ES-I3 (cell line): ENCODE results near the gene CHAMP1.

Source experiments
- H3K36me3 ChIP-seq: 2 replicates; pipeline ENCODE4 v1.6.1; 2013; ENCODE audit warnings: mild to moderate bottlenecking, low read length, control low read depth, moderate library complexity; ENCODE audit not compliant: insufficient read depth
- H3K4me1 ChIP-seq: 2 replicates; pipeline ENCODE4 v1.6.1; 2013; ENCODE audit warnings: mild to moderate bottlenecking, control low read depth, low read length; ENCODE audit not compliant: insufficient read depth
- H3K9ac ChIP-seq: 2 replicates; pipeline ENCODE4 v1.6.1; 2013; ENCODE audit warnings: low read depth, mild to moderate bottlenecking, low read length, moderate library complexity
- H3K9me3 ChIP-seq: 2 replicates; pipeline ENCODE4 v1.6.1; 2013; ENCODE audit warnings: mild to moderate bottlenecking, low read length, moderate library complexity; ENCODE audit not compliant: control insufficient read depth, insufficient read depth

The CHAMP1 gene

GRCh38 chr13:114314074-114314912, at the start of gene CHAMP1:
CHAMP1 (plus strand) TSS chr13:114314503; CDS start chr13:114323843, 9,340 bp downstream.
- peak within 1 kb of the TSS; percentile 82 for H3K9ac ChIP-seq
- no peaks in the 10 kb centered on the region for H3K36me3 ChIP-seq
- no peaks in the 10 kb centered on the region; the same call in 1 of the 2 replicates for H3K4me1 ChIP-seq
- H3K9me3 ChIP-seq, result no peaks in the 10 kb centered on the region

- no peaks in the 10 kb centered on the region for H3K4me1 ChIP-seq
- H3K9me3 ChIP-seq, result no peaks in the 10 kb centered on the region; the same call in 1 of the 2 replicates
- H3K9ac ChIP-seq, result no peak overlapping the region
- peaks cover 53% of the 10 kb centered on the region for H3K36me3 ChIP-seq
Measured at GRCh38 chr13:114264886-114265611, 49.3 kb upstream of the CHAMP1 start.

- Histone ChIP-seq H3K4me1 (no peaks in the 10 kb centered on the region), H3K9me3 (no peaks in the 10 kb centered on the region; the same call in 1 of the 2 replicates), H3K9ac (no peak overlapping the region), H3K36me3 (peaks cover 46% of the 10 kb centered on the region)
Measured at GRCh38 chr13:114266241-114266640, 48.1 kb upstream of the CHAMP1 start.

- Histone ChIP-seq H3K9me3 (no peaks in the 10 kb centered on the region; the same call in 1 of the 2 replicates), H3K9ac (no peak overlapping the region), H3K4me1 (no peaks in the 10 kb centered on the region), H3K36me3 (peaks cover 39% of the 10 kb centered on the region)
Measured at GRCh38 chr13:114268344-114269280, 45.7 kb upstream of the CHAMP1 start.

GRCh38 chr13:114269281-114269770, 45.0 kb upstream of the CHAMP1 start:
- no peaks in the 10 kb centered on the region; the same call in 1 of the 2 replicates for H3K9me3 ChIP-seq
- no peaks in the 10 kb centered on the region for H3K4me1 ChIP-seq
- peaks cover 35% of the 10 kb centered on the region for H3K36me3 ChIP-seq
- no peak overlapping the region for H3K9ac ChIP-seq

GRCh38 chr13:114272977-114273376, 41.3 kb upstream of the CHAMP1 start:
- Histone ChIP-seq H3K36me3 (peaks cover 35% of the 10 kb centered on the region), H3K4me1 (no peaks in the 10 kb centered on the region), H3K9me3 (no peaks in the 10 kb centered on the region; the same call in 1 of the 2 replicates), H3K9ac (no peak overlapping the region)

GRCh38 chr13:114275304-114275703, 39.0 kb upstream of the CHAMP1 start:
- Histone ChIP-seq H3K36me3 (peaks cover 18% of the 10 kb centered on the region), H3K4me1 (peaks cover 1% of the 10 kb centered on the region; the same call in 1 of the 2 replicates), H3K9me3 (no peaks in the 10 kb centered on the region), H3K9ac (no peak overlapping the region)

- no peak overlapping the region for H3K9ac ChIP-seq
- H3K4me1 ChIP-seq, result peaks cover 5% of the 10 kb centered on the region; the same call in 1 of the 2 replicates
- no peaks in the 10 kb centered on the region for H3K9me3 ChIP-seq
- H3K36me3 ChIP-seq, result peaks cover 10% of the 10 kb centered on the region
Measured at GRCh38 chr13:114279146-114279545, 35.2 kb upstream of the CHAMP1 start.

- Histone ChIP-seq H3K9ac (peak overlapping the region; percentile 97; the same call in 1 of the 2 replicates), H3K36me3 (peaks cover 10% of the 10 kb centered on the region), H3K9me3 (no peaks in the 10 kb centered on the region), H3K4me1 (peaks cover 5% of the 10 kb centered on the region; the same call in 1 of the 2 replicates)
Measured at GRCh38 chr13:114279758-114280355, 34.4 kb upstream of the CHAMP1 start.

GRCh38 chr13:114281351-114282040, 32.8 kb upstream of the CHAMP1 start, which contains the start of gene UPF3A:
UPF3A (plus strand) TSS chr13:114281601; CDS start chr13:114281640, 39 bp downstream.
- Histone ChIP-seq H3K4me1 (peaks cover 5% of the 10 kb centered on the region; the same call in 1 of the 2 replicates), H3K9ac (peak within 1 kb of the TSS; percentile 98), H3K36me3 (peaks cover 7% of the 10 kb centered on the region), H3K9me3 (no peaks in the 10 kb centered on the region)

GRCh38 chr13:114282041-114282670, 32.1 kb upstream of the CHAMP1 start:
- H3K4me1 ChIP-seq, result peaks cover 5% of the 10 kb centered on the region; the same call in 1 of the 2 replicates
- H3K36me3 ChIP-seq, result peaks cover 11% of the 10 kb centered on the region
- peak overlapping the region; percentile 98 for H3K9ac ChIP-seq
- H3K9me3 ChIP-seq, result no peaks in the 10 kb centered on the region

- Histone ChIP-seq H3K4me1 (peaks cover 5% of the 10 kb centered on the region; the same call in 1 of the 2 replicates), H3K9me3 (no peaks in the 10 kb centered on the region), H3K36me3 (peaks cover 9% of the 10 kb centered on the region), H3K9ac (no peak overlapping the region)
Measured at GRCh38 chr13:114283576-114283975, 30.7 kb upstream of the CHAMP1 start.
